Esophagus squamous epithelium (tissue), 4 donors: ENCODE measurements around the gene RGS7.

Experiments used
- POLR2A ChIP-seq, 4 donors: fragments of 450-650 bp; IDR thresholded peaks; one replicate each; pipeline ENCODE4 v1.6.1; 2017; ENCODE audit warnings: antibody characterized with exemption in 4 of 4, mild to moderate bottlenecking in 4 of 4, moderate library complexity in 3 of 4
- TF ChIP-seq, protein P1 (sequence below), 6 experiments: fragments of 450-650 bp in 4 of 6; fragments of 200-600 bp in 2 of 6; sonication (generic) in 2 of 6; IDR thresholded peaks; one replicate each; pipeline ENCODE4 v1.5.1; 2016 to 2019; ENCODE audit warnings: antibody characterized with exemption in 6 of 6, mild to moderate bottlenecking in 4 of 6, moderate library complexity in 4 of 6

DNA sequence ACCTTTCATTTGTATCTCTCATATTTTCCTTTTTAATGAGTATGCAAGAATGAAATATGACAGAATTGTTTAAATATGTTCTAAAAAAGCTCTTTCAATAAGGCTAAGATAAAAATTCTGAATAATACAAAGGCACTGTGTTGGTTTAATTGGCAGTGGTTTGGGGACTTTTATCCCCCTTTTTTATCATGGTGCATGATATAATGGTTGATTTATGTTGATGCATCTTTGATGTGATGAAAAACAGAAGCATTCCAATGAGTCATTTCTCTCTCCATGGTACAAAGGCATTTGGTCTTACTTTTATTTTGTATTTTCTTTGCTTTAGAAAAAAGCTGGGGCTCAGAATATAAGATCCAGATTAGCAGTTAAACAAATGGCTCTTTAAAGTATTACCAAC lies 617.9 kb downstream of the RGS7 start:
- TF ChIP-seq, protein P1, sequence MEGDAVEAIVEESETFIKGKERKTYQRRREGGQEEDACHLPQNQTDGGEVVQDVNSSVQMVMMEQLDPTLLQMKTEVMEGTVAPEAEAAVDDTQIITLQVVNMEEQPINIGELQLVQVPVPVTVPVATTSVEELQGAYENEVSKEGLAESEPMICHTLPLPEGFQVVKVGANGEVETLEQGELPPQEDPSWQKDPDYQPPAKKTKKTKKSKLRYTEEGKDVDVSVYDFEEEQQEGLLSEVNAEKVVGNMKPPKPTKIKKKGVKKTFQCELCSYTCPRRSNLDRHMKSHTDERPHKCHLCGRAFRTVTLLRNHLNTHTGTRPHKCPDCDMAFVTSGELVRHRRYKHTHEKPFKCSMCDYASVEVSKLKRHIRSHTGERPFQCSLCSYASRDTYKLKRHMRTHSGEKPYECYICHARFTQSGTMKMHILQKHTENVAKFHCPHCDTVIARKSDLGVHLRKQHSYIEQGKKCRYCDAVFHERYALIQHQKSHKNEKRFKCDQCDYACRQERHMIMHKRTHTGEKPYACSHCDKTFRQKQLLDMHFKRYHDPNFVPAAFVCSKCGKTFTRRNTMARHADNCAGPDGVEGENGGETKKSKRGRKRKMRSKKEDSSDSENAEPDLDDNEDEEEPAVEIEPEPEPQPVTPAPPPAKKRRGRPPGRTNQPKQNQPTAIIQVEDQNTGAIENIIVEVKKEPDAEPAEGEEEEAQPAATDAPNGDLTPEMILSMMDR (IDR thresholded peaks at IDR 0.05), result no peak
- TF ChIP-seq POLR2A (IDR thresholded peaks at IDR 0.05), result no peak
